ENCODE measurements around the gene WDR38. TPM values are rescaled to one million over a fixed set of nuclear protein-coding genes. Genes with fewer than 3 reads are reported as not detected.
"Not testable (repeated sequence)": the region's sequence is repeated elsewhere in the genome, so short reads cannot be mapped to it uniquely, and the experiment has no call there.

WDR38 gene
- polyA plus RNA-seq, 1 donor, result 0.15 TPM

GRCh38 chr9:124835026-124835557, 18.2 kb upstream of the WDR38 start:
- DNase-seq, result peak; percentile 61

GRCh38 chr9:124838132-124838531, 15.1 kb upstream of the WDR38 start:
- DNase-seq, result not testable (repeated sequence)

- not testable (repeated sequence) for DNase-seq
These were observed 14.5 kb upstream of the WDR38 start for GRCh38 chr9:124838567-124839275.

- no peak for DNase-seq
These were observed 13.5 kb upstream of the WDR38 start for GRCh38 chr9:124839612-124840299.

- peak; percentile 62 for DNase-seq
These were observed 12.9 kb upstream of the WDR38 start for GRCh38 chr9:124840300-124840833.

GRCh38 chr9:124841075-124841821, 12.0 kb upstream of the WDR38 start:
- DNase-seq, result no peak

- DNase-seq, result no peak
These were observed 9.7 kb upstream of the WDR38 start for GRCh38 chr9:124843456-124844034.

- DNase-seq, result no peak
These were observed 9.0 kb upstream of the WDR38 start for GRCh38 chr9:124844291-124844690.

GRCh38 chr9:124846467-124846866, 6.8 kb upstream of the WDR38 start:
- DNase-seq, result not testable (repeated sequence)

- no peak for DNase-seq
These were observed 6.3 kb upstream of the WDR38 start for GRCh38 chr9:124846969-124847368.

GRCh38 chr9:124849801-124850200, 3.5 kb upstream of the WDR38 start:
- DNase-seq, result no peak

GRCh38 chr9:124852121-124852828, 985 bp upstream of the WDR38 start:
- no peak for DNase-seq

GRCh38 chr9:124853605-124854143, 414 bp downstream of the WDR38 start:
- DNase-seq, result no peak

GRCh38 chr9:124854161-124854560, 901 bp downstream of the WDR38 start:
- DNase-seq, result no peak

GRCh38 chr9:124854822-124855221, 1.6 kb downstream of the WDR38 start:
- DNase-seq, result no peak

- no peak for DNase-seq
These were observed 2.3 kb downstream of the WDR38 start for GRCh38 chr9:124855566-124855943.

GRCh38 chr9:124855944-124856765, 2.9 kb downstream of the WDR38 start:
- DNase-seq, result no peak

- no peak for DNase-seq
These were observed 4.4 kb downstream of the WDR38 start for GRCh38 chr9:124857533-124858162.

- no peak for DNase-seq
These were observed 5.2 kb downstream of the WDR38 start for GRCh38 chr9:124858330-124859046.
